22Rv1 (cell line): Measurements from ENCODE around the gene SCG3.

Source experiments
- CTCF ChIP-seq: fragments of 450-650 bp; IDR thresholded peaks from 2 replicates; pipeline ENCODE4 v1.5.1; 2017; ENCODE audit warnings: mild to moderate bottlenecking
- ZFX ChIP-seq: fragments of 450-650 bp; IDR thresholded peaks from 2 replicates; pipeline ENCODE4 v1.6.1; 2017; ENCODE audit warnings: antibody characterized with exemption, borderline replicate concordance

- no peak for TF ChIP-seq ZFX
- TF ChIP-seq CTCF = no peak
Measured at GRCh38 chr15:51731549-51732267, 50.4 kb downstream of the SCG3 start.
